Endothelial cell of umbilical vein (primary cell): ENCODE data around the gene MAP1LC3B2. TPM values are rescaled to one million over a fixed set of nuclear protein-coding genes. Genes with fewer than 3 reads are reported as not detected.

Experiments
- BruUV-seq: library from RNA; stranded (reverse); fragments of 400-500 nt; replicated peaks from 2 replicates; lab custom pipeline; 2021; lab: Mats Ljungman, UMichigan
- CTCF ChIA-PET: fragments of 300-600, 350-600 bp; sonication (Branson Sonifier 250); formaldehyde crosslinking; loops from one replicate; lab custom pipeline; 2021; ENCODE audit warnings: antibody characterized with exemption, inconsistent platforms; lab: Charles Lee
- POLR2A ChIA-PET: fragments of 300-600, 350-600 bp; sonication (Branson Sonifier 250); formaldehyde crosslinking; loops from one replicate; lab custom pipeline; 2021; ENCODE audit warnings: antibody characterized with exemption, inconsistent platforms; lab: Charles Lee
- DNase-seq: peaks from one replicate; pipeline ENCODE4 v3.0.0-alpha.2; 2011; ENCODE audit warnings: low read depth, low spot score
- FAIRE-seq: peaks from 2 replicates; lab custom pipeline; 2011; peaks lifted over from hg19 to GRCh38; lab: Jason Lieb, UNC
- H2AFZ ChIP-seq: 2 replicates; pipeline ENCODE4 v1.6.0; 2012; ENCODE audit warnings: low read depth, low read length, control low read depth, inconsistent platforms
- H3K27ac ChIP-seq: 2 replicates; pipeline ENCODE4 v1.5.1; 2011; ENCODE audit warnings: low read depth, mild to moderate bottlenecking, control low read depth, low read length, moderate library complexity; ENCODE audit not compliant: insufficient read depth
- H3K27me3 ChIP-seq, 2 experiments: 2 replicates each; pipeline versions ENCODE4 v1.6.0 to v1.6.1; 2011; ENCODE audit warnings: low read length in 2 of 2, mixed read lengths in 1 of 2; ENCODE audit not compliant: control insufficient read depth in 2 of 2, insufficient read depth in 2 of 2
- H3K36me3 ChIP-seq, 2 experiments: 2 replicates in 1 of 2; 3 replicates in 1 of 2; pipeline ENCODE4 v1.5.1; 2011; ENCODE audit warnings: low read length in 2 of 2, mild to moderate bottlenecking in 1 of 2, moderate library complexity in 1 of 2; ENCODE audit not compliant: control insufficient read depth in 2 of 2, insufficient read depth in 2 of 2; ENCODE audit errors: extremely low read depth in 1 of 2
- H3K4me1 ChIP-seq: 3 replicates; pipeline ENCODE4 v1.5.1; 2011; ENCODE audit warnings: mild to moderate bottlenecking, low read length; ENCODE audit not compliant: control insufficient read depth, insufficient read depth; ENCODE audit errors: extremely low read depth
- H3K4me2 ChIP-seq: 2 replicates; pipeline ENCODE4 v1.6.1; 2011; ENCODE audit warnings: low read length, control low read depth, mixed read lengths; ENCODE audit not compliant: insufficient read depth
- H3K4me3 ChIP-seq, 3 experiments: fragments of 200-600 bp in 1 of 3; sonication (generic), shearing (Covaris generic) in 1 of 3; replicated peaks in 1 of 3; 2 replicates each; pipeline ENCODE4 v1.5.1; 2011 to 2016; ENCODE audit warnings: control low read depth in 3 of 3, low read length in 3 of 3, mild to moderate bottlenecking in 2 of 3, inconsistent platforms in 1 of 3, low read depth in 1 of 3, moderate library complexity in 1 of 3; ENCODE audit not compliant: insufficient read depth in 1 of 3
- H3K79me2 ChIP-seq: 2 replicates; pipeline ENCODE4 v1.6.0; 2012; ENCODE audit warnings: low read length, inconsistent platforms; ENCODE audit not compliant: control insufficient read depth, insufficient read depth
- H3K9ac ChIP-seq: replicated peaks from 2 replicates; pipeline ENCODE3; 2011; ENCODE audit warnings: low read length, control low read depth; ENCODE audit not compliant: insufficient read depth; ENCODE audit errors: extremely low read depth
- H3K9me1 ChIP-seq: replicated peaks from 3 replicates; pipeline ENCODE4 v1.6.0; 2011; ENCODE audit warnings: mild to moderate bottlenecking, low read length; ENCODE audit not compliant: control insufficient read depth, insufficient read depth; ENCODE audit errors: extremely low read depth
- H3K9me3 ChIP-seq: replicated peaks from 2 replicates; pipeline ENCODE4 v1.5.1; 2012; ENCODE audit warnings: low read length, inconsistent platforms; ENCODE audit not compliant: control insufficient read depth, insufficient read depth
- H4K20me1 ChIP-seq: replicated peaks from 2 replicates; pipeline ENCODE3; 2011; ENCODE audit warnings: mild to moderate bottlenecking, low read length; ENCODE audit not compliant: control insufficient read depth, insufficient read depth; ENCODE audit errors: extremely low read depth
- EZH2 ChIP-seq: IDR thresholded peaks from 2 replicates; pipeline ENCODE4 v1.6.1; 2012; ENCODE audit warnings: borderline replicate concordance, low read depth, mild to moderate bottlenecking, moderate library complexity, low read length, inconsistent platforms; ENCODE audit not compliant: severe bottlenecking
- FOS ChIP-seq: IDR thresholded peaks from 2 replicates; pipeline ENCODE4 v1.6.1; 2011; ENCODE audit warnings: mild to moderate bottlenecking, low read length, moderate library complexity, borderline replicate concordance; ENCODE audit not compliant: insufficient read depth
- GATA2 ChIP-seq: IDR thresholded peaks from 2 replicates; pipeline ENCODE4 v1.7.0; 2011; ENCODE audit warnings: low read depth, mild to moderate bottlenecking, moderate library complexity, mixed read lengths, low read length; ENCODE audit not compliant: insufficient read length, insufficient read depth
- JUN ChIP-seq: IDR thresholded peaks from 2 replicates; pipeline ENCODE4 v1.6.1; 2011; ENCODE audit warnings: borderline replicate concordance, low read depth; ENCODE audit not compliant: insufficient read length, insufficient read depth
- MYC ChIP-seq: IDR thresholded peaks from one replicate; pipeline ENCODE4 v1.6.1; 2011; ENCODE audit warnings: mild to moderate bottlenecking, low read depth, low read length
- POLR2A ChIP-seq: IDR thresholded peaks from 2 replicates; pipeline ENCODE4 v1.6.1; 2012; ENCODE audit warnings: low read depth, mild to moderate bottlenecking, control low read depth, low read length
- POLR2AphosphoS5 ChIP-seq: IDR thresholded peaks from 2 replicates; pipeline ENCODE4 v1.6.1; 2012; ENCODE audit warnings: low read depth, mild to moderate bottlenecking, control low read depth, low read length, moderate library complexity; ENCODE audit not compliant: insufficient read depth
- dilution Hi-C: fragments of 300-500 bp; cut with MboI; formaldehyde crosslinking; loops from one replicate; pipeline ENCODE4 v1.15.0; 2019; ENCODE audit warnings: low sequenced_read_pairs; ENCODE audit not compliant: extremely low pct_ligation_motif_present
- intact Hi-C: fragments of 100-400 bp; cut with micrococcal nuclease; formaldehyde crosslinking; loops from one replicate; pipeline ENCODE4 v1.10.0; 2022
- polyA plus RNA-seq, 4 experiments: library from polyadenylated mRNA; depleted of rRNA in 3 of 4; stranded (reverse) in 3 of 4; unstranded in 1 of 4; fragments of >200 nt; gene quantifications; 2 replicates each; pipeline versions ENCODE4 v1.2.1 to v1.2.3, GENCODE V29; 2011 to 2012; ENCODE audit warnings: missing spikeins in 1 of 4
- total RNA-seq: library from RNA; stranded (reverse); gene quantifications from 2 replicates; pipeline ENCODE4 v1.2.3, GENCODE V29; 2021
- TF ChIP-seq, protein P1 (sequence below): IDR thresholded peaks from 2 replicates; pipeline ENCODE4 v1.6.1; 2011; ENCODE audit not compliant: insufficient read depth, insufficient read length
- TF ChIP-seq, protein P2 (sequence below), 2 donors: IDR thresholded peaks; 1 replicate in 1 of 2; 2 replicates in 1 of 2; pipeline ENCODE4 v1.5.1; 2011; ENCODE audit warnings: low read length in 2 of 2, mild to moderate bottlenecking in 2 of 2, moderate library complexity in 2 of 2, control low read depth in 1 of 2, inconsistent platforms in 1 of 2, low read depth in 1 of 2; ENCODE audit not compliant: insufficient read depth in 1 of 2; ENCODE audit errors: extremely low read depth in 1 of 2

MAP1LC3B2 gene
- total and polyA plus RNA-seq, 2 donors (not counting 3 experiments of a cell fraction or from before 2014, with no cell fraction given), result 0.32 to 4.1 TPM

DNA sequence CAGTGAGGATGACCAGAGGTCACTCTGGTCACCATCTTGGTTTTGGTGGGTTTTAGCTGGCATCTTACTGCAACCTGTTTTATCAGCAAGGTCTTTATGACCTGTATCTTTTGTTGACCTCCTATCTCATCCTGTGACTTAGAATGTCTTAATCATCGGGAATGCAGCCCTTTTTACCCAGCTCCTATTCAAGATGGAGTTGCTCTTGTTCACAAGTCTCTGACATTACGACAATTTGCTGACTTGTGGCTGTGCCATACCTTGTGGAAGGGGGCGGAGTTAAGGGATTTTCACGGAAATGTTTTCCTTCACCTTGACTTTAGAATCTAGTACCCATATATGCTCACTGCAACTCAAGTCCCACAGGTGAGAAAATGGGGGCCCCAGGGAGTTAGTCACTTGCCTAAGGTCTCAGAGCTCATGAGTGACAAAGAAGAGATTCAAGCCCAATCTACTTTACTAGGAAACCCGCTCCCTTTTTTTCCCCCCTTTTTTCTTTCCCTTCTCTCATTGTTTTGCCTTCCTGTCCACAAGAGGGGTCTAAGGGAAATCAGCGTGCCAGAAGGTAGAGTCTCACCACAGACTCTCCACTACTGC lies 2.7 kb upstream of the MAP1LC3B2 start:
- H3K4me1 ChIP-seq, result no peaks in the 10 kb centered on the region
- no TSS peak for BruUV-seq
- H4K20me1 ChIP-seq, result no peaks in the 10 kb centered on the region
- H3K9ac ChIP-seq, result no peak overlapping the region
- no peak for FAIRE-seq
- no peak overlapping the region for H2AFZ ChIP-seq
- H3K79me2 ChIP-seq, result no peaks in the 10 kb centered on the region
- intact Hi-C loops (no loop called here), dilution Hi-C loops (no loop called here)
- H3K9me3 ChIP-seq, result no peaks in the 10 kb centered on the region
- H3K9me1 ChIP-seq, result no peaks in the 10 kb centered on the region
- no peak overlapping the region for H3K27ac ChIP-seq
- H3K4me2 ChIP-seq, result no peak overlapping the region
- ChIA-PET CTCF (interaction anchor here (0.7 kb wide), 1 partner anchor 559 kb away, joined by 3 read pairs; no protein-coding TSS in a partner anchor), POLR2A (no interaction called here)
- no peaks in the 10 kb centered on the region for H3K36me3 ChIP-seq
- DNase-seq, result no peak
- no peak for TF ChIP-seq POLR2AphosphoS5
- no peak for TF ChIP-seq GATA2
- no peak for TF ChIP-seq MYC
- no peak for TF ChIP-seq JUN
- no peak for TF ChIP-seq POLR2A
- TF ChIP-seq FOS, result no peak
- TF ChIP-seq, protein P1, sequence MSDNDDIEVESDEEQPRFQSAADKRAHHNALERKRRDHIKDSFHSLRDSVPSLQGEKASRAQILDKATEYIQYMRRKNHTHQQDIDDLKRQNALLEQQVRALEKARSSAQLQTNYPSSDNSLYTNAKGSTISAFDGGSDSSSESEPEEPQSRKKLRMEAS, result no peak
- no peak for TF ChIP-seq EZH2
- TF ChIP-seq, protein P2, sequence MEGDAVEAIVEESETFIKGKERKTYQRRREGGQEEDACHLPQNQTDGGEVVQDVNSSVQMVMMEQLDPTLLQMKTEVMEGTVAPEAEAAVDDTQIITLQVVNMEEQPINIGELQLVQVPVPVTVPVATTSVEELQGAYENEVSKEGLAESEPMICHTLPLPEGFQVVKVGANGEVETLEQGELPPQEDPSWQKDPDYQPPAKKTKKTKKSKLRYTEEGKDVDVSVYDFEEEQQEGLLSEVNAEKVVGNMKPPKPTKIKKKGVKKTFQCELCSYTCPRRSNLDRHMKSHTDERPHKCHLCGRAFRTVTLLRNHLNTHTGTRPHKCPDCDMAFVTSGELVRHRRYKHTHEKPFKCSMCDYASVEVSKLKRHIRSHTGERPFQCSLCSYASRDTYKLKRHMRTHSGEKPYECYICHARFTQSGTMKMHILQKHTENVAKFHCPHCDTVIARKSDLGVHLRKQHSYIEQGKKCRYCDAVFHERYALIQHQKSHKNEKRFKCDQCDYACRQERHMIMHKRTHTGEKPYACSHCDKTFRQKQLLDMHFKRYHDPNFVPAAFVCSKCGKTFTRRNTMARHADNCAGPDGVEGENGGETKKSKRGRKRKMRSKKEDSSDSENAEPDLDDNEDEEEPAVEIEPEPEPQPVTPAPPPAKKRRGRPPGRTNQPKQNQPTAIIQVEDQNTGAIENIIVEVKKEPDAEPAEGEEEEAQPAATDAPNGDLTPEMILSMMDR (IDR thresholded peaks at IDR 0.05; ENCODE audit: extremely low read depth in 1 of 2, insufficient read depth in 1 of 2, low read depth in 1 of 2, low read length in 2 of 2), result no peak
- no peak overlapping the region for H3K4me3 ChIP-seq
- H3K27me3 ChIP-seq, result no peaks in the 10 kb centered on the region
